GM18508 (cell line): Measurements from ENCODE around the gene ARL5C.

Experiments
- ATAC-seq: cut with Tn5 transposase; IDR thresholded peaks from one replicate; pipeline ENCODE4 v1.9.1; 2021; ENCODE audit warnings: moderate number of reproducible peaks; ENCODE audit not compliant: insufficient read depth, unreplicated experiment

The ARL5C gene, protein sequence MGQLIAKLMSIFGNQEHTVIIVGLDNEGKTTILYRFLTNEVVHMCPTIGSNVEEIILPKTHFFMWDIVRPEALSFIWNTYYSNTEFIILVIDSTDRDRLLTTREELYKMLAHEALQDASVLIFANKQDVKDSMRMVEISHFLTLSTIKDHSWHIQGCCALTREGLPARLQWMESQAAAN

GRCh38 chr17:39165841-39166349 is at the start of gene ARL5C:
Gene ARL5C, minus strand, starts transcription at chr17:39166161. Its CDS starts 401 bp downstream, at chr17:39165760.
- ATAC-seq, result no peak

DNA sequence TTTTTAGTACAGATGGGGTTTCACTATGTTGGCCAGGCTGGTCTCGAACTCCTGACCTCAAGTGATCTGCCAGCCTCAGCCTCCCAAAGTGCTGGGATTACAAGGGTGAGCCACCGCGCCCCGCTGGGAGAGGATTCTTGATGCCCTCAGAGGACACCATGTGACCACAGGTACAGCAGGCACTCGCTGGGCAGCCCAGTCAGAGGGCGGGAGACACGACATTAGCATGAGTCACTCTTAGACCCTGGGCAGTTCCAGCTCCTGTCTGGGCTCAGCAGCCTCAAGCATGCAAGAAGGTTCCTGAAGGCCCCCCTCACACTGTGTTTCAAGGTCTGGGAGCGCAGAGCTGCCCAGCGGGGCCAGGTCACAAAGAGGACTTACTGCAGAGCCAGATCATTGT is 47.9 kb upstream of the ARL5C start:
- no peak for ATAC-seq

DNA sequence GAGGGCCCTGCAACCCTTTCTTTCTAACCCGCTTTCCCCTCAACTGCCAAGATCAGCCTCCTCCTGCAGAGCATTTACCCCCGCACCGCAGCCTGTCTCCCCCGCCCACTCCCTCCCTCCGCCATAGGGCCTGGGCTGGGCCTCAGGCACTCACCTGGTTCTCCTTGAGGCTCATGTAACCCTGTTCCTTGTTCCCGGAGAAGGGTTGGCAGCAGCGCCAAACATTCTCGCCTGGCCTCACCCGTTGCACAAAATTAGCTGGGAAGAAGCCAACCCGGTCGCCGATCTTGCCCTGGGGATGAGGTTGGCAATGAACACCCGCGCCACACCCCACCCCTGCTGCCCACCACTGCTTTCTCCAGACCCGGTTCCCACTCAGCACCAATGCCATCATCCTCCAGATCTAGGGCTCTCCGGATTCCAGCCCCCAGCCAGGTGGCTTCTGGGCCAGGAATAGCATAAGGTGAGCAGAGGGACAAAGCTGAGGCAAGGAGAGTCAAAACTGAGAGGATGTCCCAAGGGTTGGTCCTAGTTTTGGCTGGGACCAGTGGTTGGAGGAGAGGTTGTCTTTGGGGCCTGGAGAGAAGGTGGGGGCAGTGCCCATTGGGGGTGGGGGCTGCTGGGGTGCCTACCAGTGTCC is 47.0 kb upstream of the ARL5C start:
- ATAC-seq, result no peak

DNA sequence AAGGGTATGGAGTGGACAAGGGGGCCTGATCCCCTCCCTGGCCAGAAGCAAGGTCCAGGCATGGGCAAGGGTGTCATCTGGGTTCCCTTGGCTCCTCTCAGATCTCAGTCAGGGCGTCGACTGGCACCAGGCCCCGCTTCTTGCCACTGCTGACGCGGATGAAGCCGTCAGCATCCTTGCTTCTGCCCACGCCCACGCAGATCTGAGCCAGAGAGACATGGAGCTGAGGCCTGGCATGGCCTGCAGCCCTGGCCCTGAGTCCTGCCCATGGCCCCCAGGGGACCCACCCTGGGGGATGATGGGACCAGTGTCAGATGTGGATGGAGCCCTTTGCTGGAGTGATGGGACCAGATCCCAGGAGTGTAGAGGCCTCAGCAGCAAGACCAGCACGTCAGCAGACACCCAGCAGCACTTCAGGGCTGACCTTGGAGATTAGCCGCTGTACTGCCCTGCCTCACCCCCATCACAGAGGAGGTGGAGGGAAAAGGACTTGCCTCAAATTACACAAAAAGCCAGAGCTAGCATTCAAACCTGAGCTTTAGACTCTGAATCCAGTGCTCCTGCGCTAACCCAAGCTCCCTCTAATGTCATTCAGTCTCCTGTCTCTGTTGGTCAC is 46.3 kb upstream of the ARL5C start:
- no peak for ATAC-seq

- no peak for ATAC-seq
These were observed 44.1 kb upstream of the ARL5C start for GRCh38 chr17:39210093-39210434.

DNA sequence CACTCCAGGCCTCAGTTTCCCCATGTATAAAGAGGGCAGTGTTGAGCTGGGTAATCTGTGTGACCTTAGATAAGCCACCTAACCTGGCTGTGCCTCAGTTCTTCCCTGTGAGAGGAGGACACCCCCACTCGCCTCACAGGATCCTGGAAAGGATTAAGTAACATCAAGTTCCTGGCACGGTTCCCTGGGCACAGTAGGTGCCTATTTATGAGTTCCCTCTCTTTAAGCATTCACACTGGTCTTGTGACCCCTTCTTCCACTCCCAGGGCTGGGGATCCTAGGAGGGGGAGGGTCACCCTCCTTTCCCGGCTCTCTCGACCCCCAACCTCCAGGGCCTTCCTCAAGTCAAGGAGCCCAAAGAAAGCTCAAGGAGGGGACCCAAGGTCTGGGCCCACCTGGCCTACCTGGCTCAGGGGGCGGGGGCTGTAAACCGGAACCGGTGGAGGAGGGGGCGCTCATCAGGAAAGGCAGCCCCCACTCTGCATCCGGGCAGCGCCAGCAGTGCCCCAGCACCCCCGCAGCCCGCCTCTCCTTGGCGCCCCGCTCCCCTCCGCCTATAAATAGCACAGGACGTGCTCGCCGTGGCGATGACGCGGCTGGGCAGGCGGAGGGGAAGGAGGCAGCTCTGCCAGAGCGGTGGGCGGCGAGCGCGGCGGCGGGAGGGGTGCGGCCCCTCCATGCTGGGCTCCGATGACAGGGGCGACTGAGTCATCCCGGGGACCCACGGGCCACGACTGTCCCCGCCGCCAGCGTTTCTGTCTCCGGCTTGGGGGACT is 43.5 kb upstream of the ARL5C start:
- ATAC-seq, result no peak

DNA sequence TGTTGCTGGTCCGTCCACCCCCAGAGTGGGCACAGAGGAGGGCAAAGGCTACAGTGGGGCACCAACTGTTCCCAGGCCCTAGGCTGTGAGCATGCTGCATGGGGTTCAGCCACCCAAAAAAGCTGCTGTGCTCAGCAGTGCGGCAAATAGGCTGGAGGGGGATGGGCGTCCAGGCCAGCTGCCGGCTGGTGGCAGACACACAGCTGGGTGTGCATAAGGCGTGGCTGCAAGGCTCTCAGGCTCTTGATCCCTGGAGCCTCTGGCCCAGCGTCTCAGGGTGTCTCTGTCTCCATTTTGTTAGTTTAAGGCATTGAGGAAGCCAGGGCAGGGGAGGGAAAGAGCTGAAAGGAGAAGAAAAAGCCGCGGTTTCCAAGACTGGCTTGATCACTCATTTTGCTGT is 42.9 kb upstream of the ARL5C start:
- no peak for ATAC-seq

DNA sequence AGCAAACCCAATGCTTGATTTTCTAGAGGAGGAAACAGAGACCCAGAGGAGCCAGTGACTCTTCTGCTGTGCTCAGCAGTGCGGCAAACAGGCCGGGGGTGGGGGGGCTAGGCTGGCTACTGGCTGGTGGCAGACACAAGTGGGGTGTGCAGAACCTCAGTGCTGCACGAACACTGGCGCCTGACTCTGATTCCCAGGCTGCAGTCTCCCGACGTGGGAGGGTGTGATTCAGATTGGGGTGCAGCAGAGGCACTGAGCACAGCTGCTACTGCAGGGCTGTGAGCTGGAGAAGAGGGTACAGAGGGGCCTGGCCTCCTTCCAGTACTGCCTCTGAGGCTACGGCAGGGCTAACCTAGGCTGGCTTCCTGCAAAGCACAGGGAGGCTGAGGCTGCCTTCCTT is 42.2 kb upstream of the ARL5C start:
- no peak for ATAC-seq

DNA sequence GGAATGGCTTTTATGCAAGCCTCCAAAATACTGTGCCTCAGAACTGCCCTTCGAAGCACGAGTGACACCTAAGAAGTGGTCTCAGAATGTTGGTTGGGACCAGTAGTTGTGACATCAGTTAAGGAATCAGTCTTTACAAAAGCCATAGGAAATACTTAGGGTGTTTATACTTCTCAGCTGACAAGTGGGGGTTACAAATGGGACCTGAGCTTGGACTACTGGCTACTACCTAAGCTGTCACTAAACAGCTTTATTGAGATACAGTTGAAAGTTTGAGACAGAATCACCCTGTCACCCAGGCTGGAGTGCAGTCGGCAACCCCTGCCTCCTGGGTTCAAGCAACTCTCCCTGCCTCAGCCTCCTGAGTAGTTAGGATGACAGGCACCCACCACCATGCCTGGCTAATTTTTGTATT is 39.2 kb upstream of the ARL5C start:
- no peak for ATAC-seq

DNA sequence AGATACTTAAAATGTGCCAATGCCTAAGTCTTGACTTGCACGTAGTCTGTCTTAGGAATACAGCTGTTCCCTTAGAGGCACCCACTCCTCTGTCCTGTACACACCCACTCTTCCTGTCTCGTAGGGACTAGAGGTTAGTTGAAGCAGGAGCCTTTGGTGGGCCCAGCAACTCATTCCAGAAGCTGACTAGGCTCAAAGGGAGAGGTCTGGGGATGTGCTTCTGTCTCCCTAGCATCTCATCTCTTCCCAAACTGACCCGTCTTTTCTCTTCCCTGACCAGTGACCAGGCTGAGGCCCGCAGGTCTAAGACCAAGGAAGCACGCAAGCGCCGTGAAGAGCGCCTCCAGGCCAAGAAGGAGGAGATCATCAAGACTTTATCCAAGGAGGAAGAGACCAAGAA is 38.3 kb upstream of the ARL5C start:
- ATAC-seq, result no peak

GRCh38 chr17:39200957-39201510 is 35.1 kb upstream of the ARL5C start:
- no peak for ATAC-seq

- no peak for ATAC-seq
These were observed 34.3 kb upstream of the ARL5C start, which contains the start of gene RPL19 for GRCh38 chr17:39200070-39200879. Gene RPL19, plus strand, starts transcription at chr17:39200283. Its CDS starts 62 bp downstream, at chr17:39200345.

- ATAC-seq, result no peak
These were observed 33.8 kb upstream of the ARL5C start for GRCh38 chr17:39199820-39200069.

GRCh38 chr17:39198186-39198566 is 32.2 kb upstream of the ARL5C start:
- no peak for ATAC-seq

DNA sequence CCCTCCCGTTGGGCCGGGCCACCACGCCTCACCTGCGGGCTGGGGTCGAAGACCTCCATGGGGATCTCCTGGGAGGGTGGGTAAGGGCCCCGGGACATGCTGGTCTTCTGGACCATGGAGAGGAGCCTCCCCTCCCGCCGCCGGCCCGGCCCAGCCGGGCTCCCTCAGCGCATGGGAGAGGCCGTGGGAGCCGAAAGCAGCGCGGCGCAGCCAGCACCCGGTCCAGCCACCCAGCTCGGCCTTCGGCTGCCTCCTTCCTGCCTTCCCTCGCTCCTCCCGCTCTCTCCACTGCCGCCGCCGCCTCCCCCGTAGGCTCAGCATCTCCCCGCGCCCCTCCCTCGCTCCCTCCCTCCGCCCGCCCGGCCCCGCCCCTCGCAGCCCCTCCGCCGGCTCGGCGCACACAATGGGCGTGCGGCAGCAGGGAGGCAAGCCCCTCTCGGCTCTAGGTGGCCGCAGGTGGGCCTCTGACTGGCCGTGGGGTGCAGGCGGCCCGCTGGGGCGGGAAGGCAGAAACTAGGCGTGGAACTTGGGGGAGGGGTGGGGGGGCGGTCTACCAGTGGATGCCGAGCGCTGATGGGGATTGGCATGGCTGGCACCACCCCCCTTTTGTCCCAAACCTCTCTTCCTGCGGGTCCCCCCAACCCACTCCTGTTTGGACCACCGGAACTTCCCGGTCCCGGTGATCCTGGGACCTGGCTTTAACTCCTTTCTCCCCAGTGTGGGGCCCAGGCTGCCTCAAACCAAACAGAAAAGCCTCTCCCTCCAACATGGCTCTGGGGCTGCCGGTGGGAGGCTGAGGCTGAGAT is 31.6 kb upstream of the ARL5C start, which contains the start of gene CACNB1:
Gene CACNB1 (minus strand): TSS at position 290 of the 806 bp plus-strand sequence. CDS start 174 bp downstream, at position 116.
- ATAC-seq, result no peak

DNA sequence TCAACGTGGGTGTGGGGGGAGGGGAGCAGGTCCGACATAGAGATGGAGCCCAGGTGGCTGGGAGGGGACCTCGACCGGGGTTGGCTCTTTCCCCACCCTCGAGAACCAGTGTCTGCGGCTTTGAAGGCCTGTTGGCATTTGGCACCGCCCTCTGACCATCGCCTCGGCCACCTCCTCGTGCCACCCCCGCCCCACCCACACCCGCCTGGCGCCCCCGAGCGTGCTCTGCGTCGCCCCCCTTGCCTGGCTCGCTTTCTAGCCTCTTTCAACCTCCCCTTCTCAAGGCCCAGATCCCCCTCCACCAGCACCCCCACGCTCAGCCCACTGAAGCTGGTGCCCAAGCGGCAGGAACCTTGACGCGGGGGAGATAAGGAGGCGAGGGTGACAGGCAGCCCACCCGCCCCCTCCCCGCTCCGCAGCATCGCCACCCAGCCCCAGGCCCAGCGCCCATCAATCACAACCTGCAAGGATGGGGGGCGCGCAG is 30.9 kb upstream of the ARL5C start:
- ATAC-seq, result no peak

DNA sequence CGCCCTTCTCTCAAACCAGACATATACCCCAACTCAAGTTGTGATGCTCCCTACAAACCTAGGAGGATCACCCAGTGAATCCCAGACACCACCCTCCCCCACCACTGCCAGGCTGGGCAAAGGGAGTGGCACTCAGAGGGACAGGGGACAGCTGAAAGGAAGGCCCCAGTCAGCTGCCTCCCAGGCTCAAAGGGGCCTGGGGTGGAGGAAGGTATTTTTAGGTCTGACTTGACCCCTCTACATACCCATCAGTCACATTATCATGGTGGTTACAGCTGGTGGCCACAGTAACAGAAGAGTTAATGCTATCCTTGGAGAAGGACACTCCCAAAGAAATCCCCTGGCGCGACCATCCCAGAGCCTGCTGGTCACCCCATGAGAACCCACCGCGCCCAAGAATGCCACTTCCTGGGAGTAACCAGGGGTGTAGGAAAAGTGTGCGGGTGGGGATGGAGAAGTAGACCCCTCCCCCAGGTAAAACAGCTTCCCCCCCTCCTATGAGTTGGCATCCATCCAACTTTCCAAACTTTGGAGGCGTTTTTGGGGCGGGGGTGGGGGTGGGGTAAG is 30.4 kb upstream of the ARL5C start:
- ATAC-seq, result no peak

DNA sequence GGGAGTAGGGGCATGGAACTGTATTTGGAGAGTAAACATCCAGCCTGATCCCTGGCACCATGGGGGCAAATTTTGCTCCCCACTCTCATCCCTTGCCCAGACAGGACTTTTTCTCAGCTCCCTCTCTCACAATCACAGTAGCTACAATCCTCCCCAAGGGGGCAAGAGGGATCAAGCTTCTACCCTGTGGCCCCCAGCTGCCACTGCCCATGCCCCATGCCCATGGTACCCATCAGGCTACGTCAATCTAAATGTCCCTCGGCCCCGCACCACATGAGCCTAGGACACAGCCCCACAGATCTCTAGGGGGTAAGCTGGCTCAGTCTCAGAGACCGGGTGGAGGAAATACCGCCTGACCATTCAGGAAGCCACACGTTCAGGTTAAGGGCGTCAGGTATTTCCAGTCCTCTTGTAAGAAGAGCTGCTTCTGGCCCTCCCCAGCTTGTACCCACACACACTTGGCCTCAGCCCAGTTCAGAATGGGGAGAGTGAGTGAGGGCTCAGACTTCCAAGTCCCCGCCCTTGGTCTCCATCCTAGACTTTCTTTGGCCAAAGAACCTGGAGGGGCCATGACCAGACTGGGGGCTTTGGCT is 29.7 kb upstream of the ARL5C start:
- ATAC-seq, result no peak
